PC-3 (cell line): ENCODE measurements around the gene CSK.

Experiments
- CTCF ChIP-seq: fragments of 300-600 bp; sonication (generic); conservative IDR thresholded peaks from 2 replicates; pipeline ENCODE4 v1.5.1; 2017; ENCODE audit warnings: antibody characterized with exemption, low read depth, mild to moderate bottlenecking, low read length
- EZH2 ChIP-seq: fragments of 300-600 bp; sonication (generic); IDR thresholded peaks from one replicate; pipeline ENCODE4 v1.6.1; 2017; ENCODE audit warnings: antibody characterized with exemption, mild to moderate bottlenecking, low read length; ENCODE audit not compliant: unreplicated experiment

GRCh38 chr15:74845581-74845980 lies 63.7 kb downstream of the CSK start:
- TF ChIP-seq CTCF (no peak), EZH2 (no peak)
